Measurements from ENCODE around the gene KCNQ1. TPM values are rescaled to one million over a fixed set of nuclear protein-coding genes. Genes with fewer than 3 reads are reported as not detected.

The KCNQ1 gene
- total and polyA plus RNA-seq, 2 donors (not counting 1 experiment from before 2014, with no cell fraction given) = 21.5 to 28.8 TPM

DNA sequence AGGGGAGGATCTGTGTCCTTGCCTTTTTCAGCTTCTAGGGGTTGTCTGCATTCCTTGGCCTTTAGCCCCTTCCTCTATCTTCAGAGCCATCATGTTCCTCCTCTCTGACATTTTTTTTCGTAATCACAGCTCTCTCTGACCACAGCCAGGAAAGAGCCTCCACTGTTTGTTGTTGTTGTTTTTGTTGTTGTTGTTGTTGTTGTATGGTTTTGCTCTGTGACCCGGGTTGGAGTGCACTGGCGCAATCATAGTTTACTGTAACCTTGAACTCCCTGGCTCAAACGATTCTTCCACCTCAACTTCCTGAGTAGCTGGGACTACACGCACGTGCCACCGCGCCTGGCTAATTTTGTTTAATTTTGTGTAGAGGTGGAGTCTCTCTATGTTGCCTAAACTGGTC lies 310.3 kb downstream of the KCNQ1 start:
- H3K27ac ChIP-seq (ENCODE audit: low read length in 2 of 2) = no peak overlapping the region
- H3K36me3 ChIP-seq (replicated peaks in 1 of 2; ENCODE audit: control extremely low read depth in 1 of 2, control insufficient read depth in 1 of 2, extremely low read depth in 1 of 2, insufficient read depth in 2 of 2, low read length in 1 of 2) = no peaks in the 10 kb centered on the region
- no peaks in the 10 kb centered on the region for H3K27me3 Mint-ChIP-seq
- peaks cover 0 to 30% (median 8%) of the 10 kb centered on the region in 3 donors for H3K9me3 ChIP-seq (ENCODE audit: control extremely low read depth in 1 of 3, control insufficient read depth in 2 of 3, insufficient read depth in 1 of 3, low read length in 2 of 3)
- H4K20me1 ChIP-seq (ENCODE audit: control insufficient read depth, insufficient read depth, low read length, poor library complexity, severe bottlenecking) = no peaks in the 10 kb centered on the region
- no peak for DNase-seq
- no peak for TF ChIP-seq EZH2 (IDR thresholded peaks at IDR 0.05; ENCODE audit: borderline replicate concordance, insufficient read depth, low read depth, low read length, poor library complexity, severe bottlenecking)
- TF ChIP-seq, protein P1, sequence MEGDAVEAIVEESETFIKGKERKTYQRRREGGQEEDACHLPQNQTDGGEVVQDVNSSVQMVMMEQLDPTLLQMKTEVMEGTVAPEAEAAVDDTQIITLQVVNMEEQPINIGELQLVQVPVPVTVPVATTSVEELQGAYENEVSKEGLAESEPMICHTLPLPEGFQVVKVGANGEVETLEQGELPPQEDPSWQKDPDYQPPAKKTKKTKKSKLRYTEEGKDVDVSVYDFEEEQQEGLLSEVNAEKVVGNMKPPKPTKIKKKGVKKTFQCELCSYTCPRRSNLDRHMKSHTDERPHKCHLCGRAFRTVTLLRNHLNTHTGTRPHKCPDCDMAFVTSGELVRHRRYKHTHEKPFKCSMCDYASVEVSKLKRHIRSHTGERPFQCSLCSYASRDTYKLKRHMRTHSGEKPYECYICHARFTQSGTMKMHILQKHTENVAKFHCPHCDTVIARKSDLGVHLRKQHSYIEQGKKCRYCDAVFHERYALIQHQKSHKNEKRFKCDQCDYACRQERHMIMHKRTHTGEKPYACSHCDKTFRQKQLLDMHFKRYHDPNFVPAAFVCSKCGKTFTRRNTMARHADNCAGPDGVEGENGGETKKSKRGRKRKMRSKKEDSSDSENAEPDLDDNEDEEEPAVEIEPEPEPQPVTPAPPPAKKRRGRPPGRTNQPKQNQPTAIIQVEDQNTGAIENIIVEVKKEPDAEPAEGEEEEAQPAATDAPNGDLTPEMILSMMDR (IDR thresholded peaks at IDR 0.05) = no peak
- H3K9ac ChIP-seq (ENCODE audit: low read length) = no peak overlapping the region
- H3K4me1 ChIP-seq (ENCODE audit: control insufficient read depth in 2 of 2, insufficient read depth in 2 of 2, low read length in 2 of 2) = no peaks in the 10 kb centered on the region
- H3K4me2 ChIP-seq (replicated peaks; ENCODE audit: low read depth, low read length, poor library complexity, severe bottlenecking) = no peak overlapping the region
- ATAC-seq (ENCODE audit: low read depth) = no peak
- H3K79me2 ChIP-seq (ENCODE audit: control insufficient read depth, insufficient read depth, low read length) = no peaks in the 10 kb centered on the region
- no peak overlapping the region for H3K4me3 ChIP-seq (ENCODE audit: control extremely low read depth in 1 of 5, extremely low read depth in 1 of 5, insufficient read depth in 1 of 5, low read depth in 2 of 5, low read length in 4 of 5)
- H3K27ac Mint-ChIP-seq = no peak overlapping the region
- WGBS (ENCODE audit: insufficient coverage) = 40% methylated on average over 1 of the region's 8 CpGs
- intact Hi-C loops (cut with micrococcal nuclease) = no loop called here
- H3K9me3 Mint-ChIP-seq (ENCODE audit: insufficient read depth) = peaks cover 2% of the 10 kb centered on the region
- H3K4me3 Mint-ChIP-seq = no peak overlapping the region
- H3K27me3 ChIP-seq (replicated peaks in 1 of 4; ENCODE audit: control extremely low read depth in 1 of 4, control insufficient read depth in 3 of 4, insufficient read depth in 4 of 4, low read length in 3 of 4) = no peaks in the 10 kb centered on the region
- ChIA-PET CTCF (no interaction called here), POLR2A (no interaction called here)
- H3K4me1 Mint-ChIP-seq = no peaks in the 10 kb centered on the region
- no peak overlapping the region for H2AFZ ChIP-seq (ENCODE audit: insufficient read depth, low read depth, low read length, poor library complexity, severe bottlenecking)

DNA sequence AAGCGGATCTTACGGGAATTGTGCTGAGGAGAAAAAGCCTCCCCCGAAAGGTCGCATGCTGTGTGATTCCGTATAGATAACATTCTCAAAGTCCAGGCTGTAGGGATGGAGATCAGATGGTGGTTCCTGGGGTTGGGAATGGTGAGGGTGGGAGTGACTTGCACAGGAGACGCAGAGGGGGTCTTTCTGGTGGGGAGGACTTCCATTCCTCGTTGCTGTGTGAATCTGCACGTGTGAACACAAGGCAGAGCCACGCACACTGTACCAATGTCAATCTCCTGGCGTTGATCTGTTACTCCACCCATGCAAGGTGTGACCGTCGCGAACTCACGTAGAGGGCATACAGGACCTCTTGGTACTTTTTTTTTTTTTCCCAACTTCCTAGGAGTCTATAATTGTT lies 313.9 kb downstream of the KCNQ1 start:
- CTCF ChIA-PET = no interaction called here
- H3K27me3 ChIP-seq (replicated peaks in 1 of 4; ENCODE audit: control extremely low read depth in 1 of 4, control insufficient read depth in 3 of 4, insufficient read depth in 4 of 4, low read length in 3 of 4) = no peaks in the 10 kb centered on the region
- no peaks in the 10 kb centered on the region for H3K79me2 ChIP-seq (ENCODE audit: control insufficient read depth, insufficient read depth, low read length)
- ATAC-seq (ENCODE audit: low read depth) (no peak), DNase-seq (no peak)
- no peak overlapping the region for H3K4me2 ChIP-seq (replicated peaks; ENCODE audit: low read depth, low read length, poor library complexity, severe bottlenecking)
- WGBS (ENCODE audit: insufficient coverage) = 91% methylated on average over 9 of the region's 14 CpGs
- POLR2A ChIA-PET = no interaction called here
- H3K9me3 Mint-ChIP-seq (ENCODE audit: insufficient read depth) = peaks cover 2% of the 10 kb centered on the region
- H3K4me1 ChIP-seq (ENCODE audit: control insufficient read depth in 2 of 2, insufficient read depth in 2 of 2, low read length in 2 of 2) = no peaks in the 10 kb centered on the region
- no peaks in the 10 kb centered on the region for H3K4me1 Mint-ChIP-seq
- H3K27ac Mint-ChIP-seq = no peak overlapping the region
- no peak overlapping the region for H3K4me3 Mint-ChIP-seq
- no peak overlapping the region for H3K27ac ChIP-seq (ENCODE audit: low read length in 2 of 2)
- intact Hi-C loops (cut with micrococcal nuclease) = no loop called here
- H3K9ac ChIP-seq (ENCODE audit: low read length) = no peak overlapping the region
- H3K9me3 ChIP-seq (ENCODE audit: control extremely low read depth in 1 of 3, control insufficient read depth in 2 of 3, insufficient read depth in 1 of 3, low read length in 2 of 3) = peaks cover 0 to 20% (median 8%) of the 10 kb centered on the region in 3 donors
- no peaks in the 10 kb centered on the region for H3K36me3 ChIP-seq (replicated peaks in 1 of 2; ENCODE audit: control extremely low read depth in 1 of 2, control insufficient read depth in 1 of 2, extremely low read depth in 1 of 2, insufficient read depth in 2 of 2, low read length in 1 of 2)
- H4K20me1 ChIP-seq (ENCODE audit: control insufficient read depth, insufficient read depth, low read length, poor library complexity, severe bottlenecking) = no peaks in the 10 kb centered on the region
- TF ChIP-seq EZH2 (IDR thresholded peaks at IDR 0.05; ENCODE audit: borderline replicate concordance, insufficient read depth, low read depth, low read length, poor library complexity, severe bottlenecking) = no peak
- TF ChIP-seq, protein P1 (IDR thresholded peaks at IDR 0.05) = no peak
- H3K4me3 ChIP-seq (ENCODE audit: control extremely low read depth in 1 of 5, extremely low read depth in 1 of 5, insufficient read depth in 1 of 5, low read depth in 2 of 5, low read length in 4 of 5) = no peak overlapping the region
- no peaks in the 10 kb centered on the region for H3K27me3 Mint-ChIP-seq
- no peak overlapping the region for H2AFZ ChIP-seq (ENCODE audit: insufficient read depth, low read depth, low read length, poor library complexity, severe bottlenecking)

Data from B cell (primary cell).